ENCODE data around the gene CEP72. TPM values are rescaled to one million over a fixed set of nuclear protein-coding genes. Genes with fewer than 3 reads are reported as not detected.

CEP72 gene
- total and polyA plus RNA-seq, 2 of the 13 experiments (the other 11 are each of a cell fraction or from before 2014, with no cell fraction given), result 3.4 to 9.4 TPM

DNA sequence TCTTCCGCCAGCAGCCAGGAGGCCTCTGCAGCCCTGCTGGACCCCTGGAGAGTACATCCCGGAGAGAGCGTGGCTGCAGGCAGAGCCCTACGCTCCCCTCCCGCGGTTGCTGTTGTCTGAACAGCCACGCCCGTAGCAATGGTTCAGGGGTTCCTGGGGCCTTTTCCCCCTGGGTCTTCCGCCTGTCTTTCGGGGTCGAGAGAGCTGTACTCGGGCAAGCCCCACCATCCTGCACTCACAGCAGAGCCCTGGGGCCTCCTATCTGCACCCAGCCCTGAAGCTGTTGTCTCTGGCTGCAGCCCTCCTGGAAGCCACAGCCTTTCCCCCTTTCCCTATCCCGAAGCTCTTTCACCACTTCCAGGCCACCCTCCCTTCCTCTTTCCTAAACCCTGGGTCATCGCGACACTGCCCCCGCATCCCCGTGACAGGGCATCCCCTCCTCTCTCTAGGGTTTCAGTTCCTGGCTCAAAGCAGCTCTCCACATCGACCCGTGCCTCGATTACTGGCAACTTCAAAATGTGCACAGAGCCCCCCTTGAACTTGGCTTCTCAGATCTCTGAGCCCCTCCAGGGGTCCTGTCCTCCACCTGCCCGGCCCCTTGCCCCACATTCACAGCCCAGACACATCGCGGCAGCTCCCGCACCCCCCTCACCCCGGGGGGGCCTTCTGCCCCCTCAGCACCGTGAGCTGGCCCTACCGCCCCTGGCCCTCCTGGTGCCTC is 43.9 kb upstream of the CEP72 start:
- ATAC-seq, result peak; percentile 60
- H3K27ac ChIP-seq (ENCODE audit: extremely low read length, insufficient read depth, low read length), result no peak overlapping the region
- H3K9ac ChIP-seq (ENCODE audit: insufficient read depth, low read depth, low read length), result no peak overlapping the region
- WGBS (ENCODE audit: low lambda C conversion rate), result 24% methylated on average over 17 of the region's 27 CpGs
- no peak overlapping the region for H2AFZ ChIP-seq (ENCODE audit: low read length)
- ChIA-PET POLR2A (no interaction called here), CTCF (ENCODE audit: low intra/inter-chr PET ratio, low total read pairs) (no interaction called here)
- no peaks in the 10 kb centered on the region for H3K79me2 ChIP-seq (ENCODE audit: insufficient read depth, low read length)
- no peaks in the 10 kb centered on the region for H3K9me3 ChIP-seq (ENCODE audit: low read length)
- H3K4me1 ChIP-seq (ENCODE audit: insufficient read depth, low read length), result no peaks in the 10 kb centered on the region
- H4K20me1 ChIP-seq (ENCODE audit: insufficient read depth, low read length), result no peaks in the 10 kb centered on the region
- no peak for DNase-seq (ENCODE audit: low spot score)
- in situ Hi-C loops (cut with HindIII; ENCODE audit: extremely low pct_ligation_motif_present, low pct_unique_long_range_greater_than_20kb), result no loop called here
- no peaks in the 10 kb centered on the region for H3K36me3 ChIP-seq (replicated peaks in 1 of 2; ENCODE audit: control insufficient read depth in 1 of 2, insufficient read depth in 2 of 2, low read length in 2 of 2)
- TF ChIP-seq, protein P1, sequence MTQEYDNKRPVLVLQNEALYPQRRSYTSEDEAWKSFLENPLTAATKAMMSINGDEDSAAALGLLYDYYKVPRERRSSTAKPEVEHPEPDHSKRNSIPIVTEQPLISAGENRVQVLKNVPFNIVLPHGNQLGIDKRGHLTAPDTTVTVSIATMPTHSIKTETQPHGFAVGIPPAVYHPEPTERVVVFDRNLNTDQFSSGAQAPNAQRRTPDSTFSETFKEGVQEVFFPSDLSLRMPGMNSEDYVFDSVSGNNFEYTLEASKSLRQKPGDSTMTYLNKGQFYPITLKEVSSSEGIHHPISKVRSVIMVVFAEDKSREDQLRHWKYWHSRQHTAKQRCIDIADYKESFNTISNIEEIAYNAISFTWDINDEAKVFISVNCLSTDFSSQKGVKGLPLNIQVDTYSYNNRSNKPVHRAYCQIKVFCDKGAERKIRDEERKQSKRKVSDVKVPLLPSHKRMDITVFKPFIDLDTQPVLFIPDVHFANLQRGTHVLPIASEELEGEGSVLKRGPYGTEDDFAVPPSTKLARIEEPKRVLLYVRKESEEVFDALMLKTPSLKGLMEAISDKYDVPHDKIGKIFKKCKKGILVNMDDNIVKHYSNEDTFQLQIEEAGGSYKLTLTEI (CRISPR knock-in tag; conservative IDR thresholded peaks at IDR 0.05), result no peak
- TF ChIP-seq PTBP1 (IDR thresholded peaks at IDR 0.05; ENCODE audit: low read depth, low read length, poor library complexity, severe bottlenecking), result no peak
- TF ChIP-seq ZNF337 (CRISPR knock-in tag; IDR thresholded peaks at IDR 0.05; ENCODE audit: borderline replicate concordance, low read depth), result no peak
- TF ChIP-seq, protein P2, sequence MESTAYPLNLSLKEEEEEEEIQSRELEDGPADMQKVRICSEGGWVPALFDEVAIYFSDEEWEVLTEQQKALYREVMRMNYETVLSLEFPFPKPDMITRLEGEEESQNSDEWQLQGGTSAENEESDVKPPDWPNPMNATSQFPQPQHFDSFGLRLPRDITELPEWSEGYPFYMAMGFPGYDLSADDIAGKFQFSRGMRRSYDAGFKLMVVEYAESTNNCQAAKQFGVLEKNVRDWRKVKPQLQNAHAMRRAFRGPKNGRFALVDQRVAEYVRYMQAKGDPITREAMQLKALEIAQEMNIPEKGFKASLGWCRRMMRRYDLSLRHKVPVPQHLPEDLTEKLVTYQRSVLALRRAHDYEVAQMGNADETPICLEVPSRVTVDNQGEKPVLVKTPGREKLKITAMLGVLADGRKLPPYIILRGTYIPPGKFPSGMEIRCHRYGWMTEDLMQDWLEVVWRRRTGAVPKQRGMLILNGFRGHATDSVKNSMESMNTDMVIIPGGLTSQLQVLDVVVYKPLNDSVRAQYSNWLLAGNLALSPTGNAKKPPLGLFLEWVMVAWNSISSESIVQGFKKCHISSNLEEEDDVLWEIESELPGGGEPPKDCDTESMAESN (CRISPR knock-in tag; conservative IDR thresholded peaks at IDR 0.05), result no peak
- TF ChIP-seq NFYB (CRISPR knock-in tag; IDR thresholded peaks at IDR 0.05), result no peak
- TF ChIP-seq KMT2A (CRISPR knock-in tag; IDR thresholded peaks at IDR 0.05), result no peak
- no peak for TF ChIP-seq NFRKB (IDR thresholded peaks at IDR 0.05)
- TF ChIP-seq KMT2B (CRISPR knock-in tag; IDR thresholded peaks at IDR 0.05), result no peak
- TF ChIP-seq MED13 (CRISPR knock-in tag; IDR thresholded peaks at IDR 0.05), result no peak
- TF ChIP-seq, protein P3, sequence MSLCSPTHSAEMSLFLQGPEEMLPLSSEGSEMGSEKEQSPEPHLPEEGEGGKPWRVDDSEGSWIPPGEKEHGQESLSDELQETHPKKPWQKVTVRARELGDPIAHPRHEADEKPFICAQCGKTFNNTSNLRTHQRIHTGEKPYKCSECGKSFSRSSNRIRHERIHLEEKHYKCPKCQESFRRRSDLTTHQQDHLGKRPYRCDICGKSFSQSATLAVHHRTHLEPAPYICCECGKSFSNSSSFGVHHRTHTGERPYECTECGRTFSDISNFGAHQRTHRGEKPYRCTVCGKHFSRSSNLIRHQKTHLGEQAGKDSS (CRISPR knock-in tag; IDR thresholded peaks at IDR 0.05; ENCODE audit: borderline replicate concordance, low read depth), result no peak
- TF ChIP-seq, protein P4, sequence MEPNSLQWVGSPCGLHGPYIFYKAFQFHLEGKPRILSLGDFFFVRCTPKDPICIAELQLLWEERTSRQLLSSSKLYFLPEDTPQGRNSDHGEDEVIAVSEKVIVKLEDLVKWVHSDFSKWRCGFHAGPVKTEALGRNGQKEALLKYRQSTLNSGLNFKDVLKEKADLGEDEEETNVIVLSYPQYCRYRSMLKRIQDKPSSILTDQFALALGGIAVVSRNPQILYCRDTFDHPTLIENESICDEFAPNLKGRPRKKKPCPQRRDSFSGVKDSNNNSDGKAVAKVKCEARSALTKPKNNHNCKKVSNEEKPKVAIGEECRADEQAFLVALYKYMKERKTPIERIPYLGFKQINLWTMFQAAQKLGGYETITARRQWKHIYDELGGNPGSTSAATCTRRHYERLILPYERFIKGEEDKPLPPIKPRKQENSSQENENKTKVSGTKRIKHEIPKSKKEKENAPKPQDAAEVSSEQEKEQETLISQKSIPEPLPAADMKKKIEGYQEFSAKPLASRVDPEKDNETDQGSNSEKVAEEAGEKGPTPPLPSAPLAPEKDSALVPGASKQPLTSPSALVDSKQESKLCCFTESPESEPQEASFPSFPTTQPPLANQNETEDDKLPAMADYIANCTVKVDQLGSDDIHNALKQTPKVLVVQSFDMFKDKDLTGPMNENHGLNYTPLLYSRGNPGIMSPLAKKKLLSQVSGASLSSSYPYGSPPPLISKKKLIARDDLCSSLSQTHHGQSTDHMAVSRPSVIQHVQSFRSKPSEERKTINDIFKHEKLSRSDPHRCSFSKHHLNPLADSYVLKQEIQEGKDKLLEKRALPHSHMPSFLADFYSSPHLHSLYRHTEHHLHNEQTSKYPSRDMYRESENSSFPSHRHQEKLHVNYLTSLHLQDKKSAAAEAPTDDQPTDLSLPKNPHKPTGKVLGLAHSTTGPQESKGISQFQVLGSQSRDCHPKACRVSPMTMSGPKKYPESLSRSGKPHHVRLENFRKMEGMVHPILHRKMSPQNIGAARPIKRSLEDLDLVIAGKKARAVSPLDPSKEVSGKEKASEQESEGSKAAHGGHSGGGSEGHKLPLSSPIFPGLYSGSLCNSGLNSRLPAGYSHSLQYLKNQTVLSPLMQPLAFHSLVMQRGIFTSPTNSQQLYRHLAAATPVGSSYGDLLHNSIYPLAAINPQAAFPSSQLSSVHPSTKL (CRISPR knock-in tag; IDR thresholded peaks at IDR 0.05), result no peak
- H3K4me3 ChIP-seq (replicated peaks in 1 of 3; ENCODE audit: insufficient read depth in 1 of 3, low read depth in 2 of 3, low read length in 3 of 3), result no peak overlapping the region
- no peak for FAIRE-seq
- peaks cover 10 to 66% of the 10 kb centered on the region in 2 experiments for H3K27me3 ChIP-seq (ENCODE audit: control insufficient read depth in 1 of 2, insufficient read depth in 2 of 2, low read length in 2 of 2)
- H3K4me2 ChIP-seq (ENCODE audit: low read depth, low read length), result no peak overlapping the region
- intact Hi-C loops (cut with micrococcal nuclease; ENCODE audit: unreplicated experiment), result no loop called here
- BruUV-seq (replicated peaks), result no TSS peak

Measured in HepG2 (cell line).